ENCODE results near the gene KCTD1.

Gene KCTD1

DNA sequence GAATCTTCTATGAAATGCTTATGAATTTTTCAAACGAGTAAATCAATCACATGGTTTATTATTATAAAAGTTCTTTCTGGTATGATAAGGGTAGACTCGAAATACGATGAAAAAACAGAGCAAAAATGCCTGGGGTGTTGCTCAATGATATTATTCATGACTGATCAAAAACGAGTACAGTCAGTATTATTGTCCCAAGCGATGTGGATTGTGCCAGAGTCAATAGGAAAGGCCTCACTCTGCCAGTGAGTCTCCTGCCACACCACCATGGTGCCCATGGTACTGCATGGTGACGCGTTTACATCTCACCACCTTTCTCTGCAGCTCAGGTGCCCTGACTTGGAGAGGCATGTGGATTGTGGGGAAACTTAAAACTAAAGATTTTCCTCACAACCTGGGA is 58.5 kb downstream of the KCTD1 start:
- H2AFZ ChIP-seq (ENCODE audit: low read depth, low read length) = no peak overlapping the region
- ATAC-seq (ENCODE audit: insufficient read depth, low read depth) (no peak), DNase-seq (no peak)
- H3K36me3 ChIP-seq (ENCODE audit: insufficient read depth, low read length) = peaks cover 7% of the 10 kb centered on the region; the same call in 1 of the 2 replicates
- no peaks in the 10 kb centered on the region for H3K9me3 ChIP-seq (ENCODE audit: insufficient read depth, low read length, severe bottlenecking)
- TF ChIP-seq CTCF (IDR thresholded peaks at IDR 0.05; ENCODE audit: borderline replicate concordance, extremely low read depth, low read length, poor library complexity, severe bottlenecking) = no peak
- TF ChIP-seq EZH2 (IDR thresholded peaks at IDR 0.05; ENCODE audit: borderline replicate concordance, low read depth, low read length, severe bottlenecking) = no peak
- no peaks in the 10 kb centered on the region for H4K20me1 ChIP-seq (ENCODE audit: insufficient read depth, low read length)
- H3K79me2 ChIP-seq (ENCODE audit: insufficient read depth, low read length) = no peaks in the 10 kb centered on the region
- H3K9ac ChIP-seq (ENCODE audit: low read depth, low read length) = no peak overlapping the region
- H3K27me3 ChIP-seq (ENCODE audit: insufficient read depth, low read length, poor library complexity) = no peaks in the 10 kb centered on the region
- H3K4me1 ChIP-seq (ENCODE audit: insufficient read depth, low read length) = no peaks in the 10 kb centered on the region
- no peak overlapping the region for H3K27ac ChIP-seq (ENCODE audit: low read length)
- H3K4me3 ChIP-seq (ENCODE audit: low read depth in 1 of 2, low read length in 2 of 2) = no peak overlapping the region
- H3K4me2 ChIP-seq (ENCODE audit: insufficient read depth, low read length) = no peak overlapping the region

DNA sequence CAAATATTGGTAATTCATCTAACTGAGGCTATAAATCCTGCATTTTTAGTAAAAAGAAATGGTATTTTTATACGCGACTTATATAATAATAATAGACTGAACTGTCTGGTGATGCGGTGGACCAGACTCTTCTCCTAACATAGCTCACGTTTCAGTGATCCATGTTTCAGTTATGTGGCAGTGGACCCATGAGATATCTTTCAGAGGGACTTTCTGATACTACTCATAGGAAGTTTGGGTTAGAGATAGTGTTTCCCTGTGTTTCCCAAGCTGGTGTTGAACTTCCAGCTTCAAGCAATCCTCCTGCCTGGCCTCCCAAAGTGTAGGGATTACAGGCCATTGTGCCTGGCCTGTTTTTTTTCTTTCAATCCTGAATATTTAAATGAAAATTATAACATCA is 59.2 kb downstream of the KCTD1 start:
- Histone ChIP-seq H3K4me2 (ENCODE audit: insufficient read depth, low read length) (no peak overlapping the region), H3K79me2 (ENCODE audit: insufficient read depth, low read length) (no peaks in the 10 kb centered on the region), H3K9me3 (ENCODE audit: insufficient read depth, low read length, severe bottlenecking) (no peaks in the 10 kb centered on the region), H3K27me3 (ENCODE audit: insufficient read depth, low read length, poor library complexity) (no peaks in the 10 kb centered on the region), H4K20me1 (ENCODE audit: insufficient read depth, low read length) (no peaks in the 10 kb centered on the region), H3K4me1 (ENCODE audit: insufficient read depth, low read length) (no peaks in the 10 kb centered on the region), H3K4me3 (ENCODE audit: low read depth in 1 of 2, low read length in 2 of 2) (no peak overlapping the region), H2AFZ (ENCODE audit: low read depth, low read length) (no peak overlapping the region), H3K27ac (ENCODE audit: low read length) (no peak overlapping the region), H3K9ac (ENCODE audit: low read depth, low read length) (no peak overlapping the region), H3K36me3 (ENCODE audit: insufficient read depth, low read length) (peaks cover 7% of the 10 kb centered on the region; the same call in 1 of the 2 replicates)
- TF ChIP-seq CTCF (IDR thresholded peaks at IDR 0.05; ENCODE audit: borderline replicate concordance, extremely low read depth, low read length, poor library complexity, severe bottlenecking) = no peak
- no peak for TF ChIP-seq EZH2 (IDR thresholded peaks at IDR 0.05; ENCODE audit: borderline replicate concordance, low read depth, low read length, severe bottlenecking)
- ATAC-seq (ENCODE audit: insufficient read depth, low read depth) (no peak), DNase-seq (no peak)

- H3K9me3 ChIP-seq (ENCODE audit: insufficient read depth, low read length, severe bottlenecking) = no peaks in the 10 kb centered on the region
- no peak overlapping the region for H2AFZ ChIP-seq (ENCODE audit: low read depth, low read length)
- no peak for DNase-seq
- no peak overlapping the region for H3K4me3 ChIP-seq (ENCODE audit: low read depth in 1 of 2, low read length in 2 of 2)
- H3K4me2 ChIP-seq (ENCODE audit: insufficient read depth, low read length) = no peak overlapping the region
- no peaks in the 10 kb centered on the region for H4K20me1 ChIP-seq (ENCODE audit: insufficient read depth, low read length)
- TF ChIP-seq CTCF (IDR thresholded peaks at IDR 0.05; ENCODE audit: borderline replicate concordance, extremely low read depth, low read length, poor library complexity, severe bottlenecking) (no peak), EZH2 (IDR thresholded peaks at IDR 0.05; ENCODE audit: borderline replicate concordance, low read depth, low read length, severe bottlenecking) (no peak)
- H3K36me3 ChIP-seq (ENCODE audit: insufficient read depth, low read length) = peaks cover 7% of the 10 kb centered on the region; the same call in 1 of the 2 replicates
- no peaks in the 10 kb centered on the region for H3K4me1 ChIP-seq (ENCODE audit: insufficient read depth, low read length)
- no peak overlapping the region for H3K9ac ChIP-seq (ENCODE audit: low read depth, low read length)
- H3K79me2 ChIP-seq (ENCODE audit: insufficient read depth, low read length) = no peaks in the 10 kb centered on the region
- no peak for ATAC-seq (ENCODE audit: insufficient read depth, low read depth)
- no peak overlapping the region for H3K27ac ChIP-seq (ENCODE audit: low read length)
- H3K27me3 ChIP-seq (ENCODE audit: insufficient read depth, low read length, poor library complexity) = no peaks in the 10 kb centered on the region
These were observed 59.8 kb downstream of the KCTD1 start for GRCh38 chr18:26488417-26489009.

Data from DND-41 (cell line).